Neutrophil (primary cell): ENCODE results near the gene CHL1.

Experiments
- H3K27ac ChIP-seq: fragments of 200-600 bp; sonication (generic); 2 replicates; pipeline ENCODE4 v1.5.1; 2016; ENCODE audit warnings: mild to moderate bottlenecking, moderate library complexity
- H3K27me3 ChIP-seq: fragments of 200-600 bp; sonication (generic); 2 replicates; pipeline ENCODE4 v1.6.0; 2016; ENCODE audit warnings: mild to moderate bottlenecking
- H3K36me3 ChIP-seq: fragments of 200-600 bp; sonication (generic); 2 replicates; pipeline ENCODE4 v1.5.1; 2017
- H3K4me1 ChIP-seq, 2 experiments: fragments of 200-600 bp in 1 of 2; sonication (generic) in 1 of 2; 1 replicate in 1 of 2; 2 replicates in 1 of 2; pipeline versions ENCODE4 v1.5.1 to v1.6.1; 2013 to 2016; ENCODE audit warnings: low read depth in 1 of 2, low read length in 1 of 2, mild to moderate bottlenecking in 1 of 2, moderate library complexity in 1 of 2; ENCODE audit not compliant: control insufficient read depth in 1 of 2, insufficient read depth in 1 of 2
- H3K4me3 ChIP-seq, 2 experiments: fragments of 200-600 bp in 1 of 2; sonication (generic) in 1 of 2; 1 replicate in 1 of 2; 2 replicates in 1 of 2; pipeline ENCODE4 v1.5.1; 2013 to 2016; ENCODE audit warnings: low read depth in 1 of 2, low read length in 1 of 2, mild to moderate bottlenecking in 1 of 2, moderate library complexity in 1 of 2
- H3K9me3 ChIP-seq: fragments of 200-600 bp; sonication (generic); 2 replicates; pipeline ENCODE4 v1.5.1; 2016
- CTCF ChIP-seq: fragments of 200-600 bp; sonication (generic); IDR thresholded peaks from 2 replicates; pipeline ENCODE4 v1.5.1; 2016; ENCODE audit warnings: antibody characterized with exemption

Gene CHL1

DNA sequence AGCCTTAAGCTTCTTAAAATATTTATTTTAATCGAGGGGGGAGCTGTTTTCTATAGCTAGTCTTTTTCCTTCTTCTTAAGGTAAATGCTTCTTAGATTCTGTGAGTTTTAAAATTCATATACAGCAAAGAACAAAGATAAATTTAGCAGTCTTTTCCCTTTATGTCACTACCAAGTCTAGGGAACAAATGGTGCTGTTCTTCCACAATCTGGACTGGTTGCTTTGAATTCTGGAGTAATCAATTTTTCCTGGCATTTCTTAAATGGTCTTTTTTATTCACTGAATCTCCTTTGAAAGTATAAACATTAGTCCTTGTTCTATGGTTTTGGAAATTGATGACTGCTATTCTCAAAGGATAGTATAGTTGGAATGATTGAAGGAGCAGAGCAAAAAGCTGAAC lies 82.8 kb downstream of the CHL1 start:
- Histone ChIP-seq H3K27ac (no peak overlapping the region), H3K36me3 (no peaks in the 10 kb centered on the region), H3K9me3 (no peaks in the 10 kb centered on the region), H3K4me3 (no peak overlapping the region), H3K4me1 (no peaks in the 10 kb centered on the region), H3K27me3 (no peaks in the 10 kb centered on the region)
- no peak for TF ChIP-seq CTCF

DNA sequence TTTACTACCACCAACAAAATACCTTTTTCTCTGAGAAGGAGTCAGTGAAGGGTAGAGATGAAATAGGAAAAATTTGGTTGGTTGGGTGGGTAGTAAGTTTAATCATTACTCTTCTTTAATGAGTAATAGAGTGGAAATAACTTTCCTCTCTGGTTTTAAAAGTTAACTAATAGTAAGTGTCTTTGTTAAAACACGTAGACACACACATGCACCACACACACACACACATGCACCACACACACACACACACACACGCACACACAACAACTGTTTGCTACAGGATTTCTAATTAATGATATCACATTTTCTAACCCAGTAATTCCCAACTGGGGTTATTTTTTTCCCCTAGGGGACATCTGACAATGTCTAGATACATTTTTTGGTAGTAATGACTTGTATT lies 84.1 kb downstream of the CHL1 start:
- H3K4me3 ChIP-seq: no peak overlapping the region
- TF ChIP-seq CTCF: no peak
- no peaks in the 10 kb centered on the region for H3K27me3 ChIP-seq
- H3K27ac ChIP-seq: no peak overlapping the region
- H3K36me3 ChIP-seq: no peaks in the 10 kb centered on the region
- H3K9me3 ChIP-seq: no peaks in the 10 kb centered on the region
- H3K4me1 ChIP-seq: no peaks in the 10 kb centered on the region

DNA sequence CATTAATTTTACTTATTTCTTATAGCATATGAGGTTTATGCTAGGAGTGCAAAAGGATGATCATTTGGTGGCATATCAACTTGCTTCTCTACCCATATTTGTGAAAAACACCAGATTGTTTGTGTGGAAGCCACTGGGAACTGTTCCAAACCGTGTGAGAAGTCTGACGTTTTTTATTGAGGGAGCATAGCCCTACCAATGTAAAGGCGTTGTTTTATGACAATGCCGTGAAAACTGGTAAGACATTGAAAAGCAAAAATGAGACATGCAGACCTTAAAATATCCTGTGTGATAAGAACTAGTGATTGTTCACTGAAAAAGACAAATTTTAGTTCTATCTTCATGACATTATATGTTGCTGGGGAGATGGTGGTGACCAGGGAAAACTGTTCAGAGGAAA lies 87.8 kb downstream of the CHL1 start:
- no peaks in the 10 kb centered on the region for H3K27me3 ChIP-seq
- H3K9me3 ChIP-seq: no peaks in the 10 kb centered on the region
- H3K4me3 ChIP-seq: no peak overlapping the region
- no peak for TF ChIP-seq CTCF
- no peak overlapping the region for H3K27ac ChIP-seq
- H3K36me3 ChIP-seq: no peaks in the 10 kb centered on the region
- no peaks in the 10 kb centered on the region for H3K4me1 ChIP-seq

- TF ChIP-seq CTCF: no peak
- Histone ChIP-seq H3K27me3 (no peaks in the 10 kb centered on the region), H3K27ac (no peak overlapping the region), H3K9me3 (no peaks in the 10 kb centered on the region), H3K4me3 (no peak overlapping the region), H3K4me1 (no peaks in the 10 kb centered on the region), H3K36me3 (no peaks in the 10 kb centered on the region)
Observed at GRCh38 chr3:288417-288816, 91.9 kb downstream of the CHL1 start.

- TF ChIP-seq CTCF: no peak
- H3K36me3 ChIP-seq: no peaks in the 10 kb centered on the region
- no peaks in the 10 kb centered on the region for H3K9me3 ChIP-seq
- H3K27me3 ChIP-seq: no peaks in the 10 kb centered on the region
- no peaks in the 10 kb centered on the region for H3K4me1 ChIP-seq
- H3K27ac ChIP-seq: no peak overlapping the region
- H3K4me3 ChIP-seq: no peak overlapping the region
Observed at GRCh38 chr3:291028-291427, 94.5 kb downstream of the CHL1 start.
